ENCODE measurements around the gene IPMK. TPM values are rescaled to one million over a fixed set of nuclear protein-coding genes. Genes with fewer than 3 reads are reported as not detected.
A peak's percentile ranks its signal among the peaks of the same experiment; 100 is the strongest.

Gene IPMK
- total RNA-seq (2021; fragmentation: NEBNext Ultra II Directional; extraction: Animal tissue kit (Norgen Biotek cat#: 25700)) (7.4 and 7.8 TPM in 2 replicates), polyA plus RNA-seq (2011; rRNA removed) (0.97 and 1.3 TPM in 2 replicates), polyA minus RNA-seq (2011; rRNA and poly(A)+ RNA removed) (2.0 and 2.1 TPM in 2 replicates)
- 1.8 TPM for polyA plus RNA-seq (2011; cell fraction: cytosol; rRNA removed)
- 0.54 TPM for polyA plus RNA-seq (2011; cell fraction: nucleus; rRNA removed)
- polyA plus RNA-seq (2012, experiment 1 of 2): 1.0 to 2.4 TPM (median 1.2 TPM) in 4 replicates
- polyA plus RNA-seq (2012, experiment 2 of 2): 0.25 TPM
- polyA plus RNA-seq (2013, experiment 1 of 2): 4.5 TPM
- 4.5 TPM for polyA plus RNA-seq (2013, experiment 2 of 2)
- polyA minus RNA-seq (2011; cell fraction: cytosol; rRNA and poly(A)+ RNA removed): 3.2 TPM
- polyA minus RNA-seq (2011; cell fraction: nucleus; rRNA and poly(A)+ RNA removed): 4.9 TPM
- long read RNA-seq, experiment 1, full-length matches to known transcripts: 2 of 14 reads
- long read RNA-seq, experiment 1, partial matches to known transcripts: 0 of 14 reads
- long read RNA-seq, experiment 1, other reads (novel, unspliced or antisense): 12 of 14 reads
- long read RNA-seq, experiment 2, partial matches to known transcripts: 0 of 5 reads
- long read RNA-seq, experiment 2, other reads (novel, unspliced or antisense): 5 of 5 reads

- Histone ChIP-seq H4K8ac (ENCODE audit: extremely low read depth, insufficient read depth, low read length) (peak within 1 kb of the TSS; percentile 79; the same call in 1 of the 2 replicates), H3K79me2 (ENCODE audit: control insufficient read depth in 1 of 2, insufficient read depth in 2 of 2, low read length in 2 of 2) (peaks cover 0 to 62% of the 10 kb centered on the region in 2 experiments; a peak in 3 of 4 replicates), H2BK12ac (ENCODE audit: low read depth, low read length) (no peak within 1 kb of the TSS; the same call in 1 of the 2 replicates), H3K27ac (ENCODE audit: low read depth, low read length) (no peak within 1 kb of the TSS), H3K18ac (ENCODE audit: extremely low read depth, low read length) (peak within 1 kb of the TSS; percentile 71), H3K27me3 (replicated peaks in 1 of 4; ENCODE audit: control insufficient read depth in 3 of 4, extremely low read depth in 1 of 4, insufficient read depth in 3 of 4, low read length in 3 of 4) (0 out of 7 replicates have a peak, but pooled peaks cover 0 to 5% (median 1%) of the 10 kb centered on the region in 4 experiments), H2BK5ac (ENCODE audit: low read depth, low read length) (peak within 1 kb of the TSS; percentile 6; the same call in 1 of the 2 replicates), H2AFZ (ENCODE audit: low read length) (peak within 1 kb of the TSS; percentile 99), H4K20me1 (replicated peaks in 1 of 2; ENCODE audit: control insufficient read depth in 1 of 2, insufficient read depth in 2 of 2, low read length in 2 of 2) (no peaks in the 10 kb centered on the region), H3K4me2 (ENCODE audit: insufficient read depth in 1 of 2, low read depth in 2 of 2, low read length in 2 of 2) (peak within 1 kb of the TSS; percentile 93 to 96), H3K36me3 (ENCODE audit: control insufficient read depth in 2 of 4, insufficient read depth in 4 of 4, low read length in 3 of 4) (no peaks in the 10 kb centered on the region), H3K4ac (replicated peaks; ENCODE audit: insufficient read length, low read depth, low read length) (no peak within 1 kb of the TSS), H3K23me2 (ENCODE audit: low read depth, low read length) (peaks cover 19% of the 10 kb centered on the region), H3K4me1 (replicated peaks in 1 of 4; ENCODE audit: control insufficient read depth in 3 of 4, insufficient read depth in 4 of 4, low read length in 3 of 4) (peaks cover 0 to 10% (median 1%) of the 10 kb centered on the region in 4 experiments; a peak in 3 of 7 replicates), H4K91ac (replicated peaks; ENCODE audit: insufficient read length, low read length) (no peak within 1 kb of the TSS), H2AK5ac (ENCODE audit: low read depth, low read length) (no peak within 1 kb of the TSS), H2BK120ac (replicated peaks; ENCODE audit: low read depth, low read length) (no peak within 1 kb of the TSS), H3K56ac (replicated peaks; ENCODE audit: insufficient read length, low read depth, low read length) (peak within 1 kb of the TSS; percentile 0), H3K79me1 (ENCODE audit: low read depth, low read length) (no peaks in the 10 kb centered on the region; the same call in 1 of the 2 replicates), H3K9me3 (ENCODE audit: insufficient read depth in 2 of 2, low read depth in 1 of 2, low read length in 1 of 2) (no peaks in the 10 kb centered on the region), H4K5ac (ENCODE audit: insufficient read length, low read depth, low read length) (peak within 1 kb of the TSS; percentile 5), H2BK20ac (ENCODE audit: low read length) (0 out of 2 replicates have a peak within 1 kb of the TSS, but pooled peaks have one; percentile 72), H3K23ac (ENCODE audit: insufficient read length) (no peak within 1 kb of the TSS), H3K9ac (replicated peaks in 1 of 4; ENCODE audit: extremely low read depth in 1 of 4, low read depth in 3 of 4, low read length in 3 of 4) (peak within 1 kb of the TSS; percentile 20 to 50 (median 40); a peak in 5 of 7 replicates), H3K14ac (ENCODE audit: insufficient read length) (no peak within 1 kb of the TSS), H2BK15ac (ENCODE audit: low read length) (no peak within 1 kb of the TSS), H3K4me3 (ENCODE audit: extremely low read depth in 1 of 4, insufficient read depth in 2 of 4, low read depth in 3 of 4, low read length in 4 of 4) (peak within 1 kb of the TSS; percentile 69 to 94 (median 80))
- DNase-seq (ENCODE audit: low read depth in 1 of 2, low spot score in 2 of 2) (peak; percentile 54 to 93), FAIRE-seq (no peak)
- POLR2A ChIA-PET (ENCODE audit: partially characterized antibody): interaction anchor here (1.5 to 2.2 kb wide), 4 partner anchors 22 to 118 kb away, joined by 3 to 8 read pairs (median 6); partner anchors contain the start of genes TFAM and UBE2D1
- WGBS, 2 experiments (ENCODE audit: extremely low coverage in 1 of 2, insufficient coverage in 1 of 2, insufficient read length in 1 of 2, insufficient replicate concordance in 2 of 2, low coverage in 1 of 2, low lambda C conversion rate in 2 of 2, missing lambda C conversion rate in 1 of 2): 1% methylated on average over 19 of the region's 76 CpGs; no CpG with 5 or more reads in 1 of the 2 experiments
- CTCF ChIA-PET (ENCODE audit: partially characterized antibody): interaction anchor here (0.8 to 1.9 kb wide), 4 partner anchors 23 to 146 kb away, joined by 4 to 7 read pairs (median 4); no protein-coding TSS in a partner anchor
- TF ChIP-seq GABPA (IDR thresholded peaks at IDR 0.05; ENCODE audit: borderline replicate concordance, insufficient read depth, low read length) (no peak), TAF1 (IDR thresholded peaks at IDR 0.05; ENCODE audit: low read depth, low read length) (peak; percentile 41), KDM1A (IDR thresholded peaks at IDR 0.05; ENCODE audit: borderline replicate concordance, low read length) (no peak), KDM4A (IDR thresholded peaks at IDR 0.05; ENCODE audit: low read depth, low read length, severe bottlenecking) (peak; percentile 68), MAX (IDR thresholded peaks at IDR 0.05) (peak; percentile 81), RBBP5 (IDR thresholded peaks at IDR 0.05; ENCODE audit: borderline replicate concordance, low read depth, low read length) (peak; percentile 19), E2F6 (IDR thresholded peaks at IDR 0.05) (peak; percentile 91)
Observed at GRCh38 chr10:58267713-58268453, at the start of gene IPMK. Gene IPMK, minus strand, starts transcription at chr10:58267894. Its CDS starts 283 bp downstream, at chr10:58267611.

All from H1 (cell line).